Measurements from ENCODE around the gene EMILIN2.

The EMILIN2 gene

DNA sequence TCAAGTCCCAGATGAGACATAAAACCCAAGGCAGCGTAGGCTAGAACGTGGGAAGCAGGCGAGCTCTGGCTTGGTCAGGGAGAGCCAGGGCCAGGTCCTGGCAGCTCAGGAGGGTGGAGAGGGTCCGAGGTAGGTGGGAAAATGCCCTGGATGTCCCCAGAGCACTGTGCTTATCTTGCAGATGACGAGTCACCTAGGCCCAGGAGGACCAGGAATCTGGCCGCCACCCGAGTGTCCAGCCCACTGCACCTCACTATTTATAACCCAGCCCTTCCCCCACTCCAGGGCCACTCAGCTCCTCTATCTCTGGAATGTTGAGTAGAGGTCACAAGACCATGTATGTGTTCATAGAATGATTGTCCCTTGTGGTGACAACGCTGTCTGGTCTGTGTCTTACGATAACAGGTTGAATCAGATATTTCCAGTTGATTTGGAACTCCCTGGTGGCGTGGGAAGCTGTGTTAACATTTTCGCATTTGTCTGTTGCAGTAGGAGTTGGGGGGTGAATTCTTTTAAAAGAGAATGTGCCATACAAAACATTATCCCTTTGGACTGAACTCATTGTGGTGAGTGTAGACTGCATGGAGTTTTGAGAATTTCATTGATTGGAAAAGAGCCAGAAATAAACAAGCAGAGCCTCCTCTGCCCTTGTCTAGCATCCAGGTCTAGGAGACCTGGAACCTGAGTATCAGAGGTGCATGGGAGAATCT, 47.5 kb downstream of the EMILIN2 start:
- H4K8ac ChIP-seq (ENCODE audit: low read depth, low read length), result no peak overlapping the region
- H2BK120ac ChIP-seq (ENCODE audit: low read depth, low read length), result no peak overlapping the region
- no peak overlapping the region for H3K4me3 ChIP-seq (ENCODE audit: low read length)
- H3K18ac ChIP-seq (ENCODE audit: low read length), result no peak overlapping the region
- no peak overlapping the region for H2BK5ac ChIP-seq (ENCODE audit: low read length)
- no peak overlapping the region for H3K4ac ChIP-seq (ENCODE audit: low read depth, low read length)
- no CpG with 5 or more reads among the region's 11 CpGs for WGBS (ENCODE audit: extremely low coverage, insufficient coverage, low lambda C conversion rate)
- H3K4me1 ChIP-seq (ENCODE audit: control insufficient read depth, low read depth, low read length), result no peaks in the 10 kb centered on the region
- no peak overlapping the region for H3K23ac ChIP-seq (ENCODE audit: low read length)
- no peak overlapping the region for H3K27ac ChIP-seq (ENCODE audit: low read depth, low read length)
- no peak overlapping the region for H3K56ac ChIP-seq (ENCODE audit: low read length)
- no peaks in the 10 kb centered on the region for H3K79me2 ChIP-seq (ENCODE audit: control insufficient read depth, insufficient read depth, low read length)
- no peak overlapping the region for H3K4me2 ChIP-seq (ENCODE audit: low read length)
- no peak overlapping the region for H2AK5ac ChIP-seq (ENCODE audit: low read length)
- DNase-seq, result peak; percentile 30
- no peaks in the 10 kb centered on the region for H3K79me1 ChIP-seq (ENCODE audit: low read length)
- no peak overlapping the region for H2BK15ac ChIP-seq (replicated peaks; ENCODE audit: low read depth)
- H3K36me3 ChIP-seq (ENCODE audit: control insufficient read depth, insufficient read depth, low read length), result no peaks in the 10 kb centered on the region
- no peak overlapping the region for H3K9ac ChIP-seq (ENCODE audit: low read length)
- H4K5ac ChIP-seq (ENCODE audit: low read length), result no peak overlapping the region
- H3K27me3 ChIP-seq (ENCODE audit: insufficient read depth, low read length, poor library complexity), result no peaks in the 10 kb centered on the region

DNA sequence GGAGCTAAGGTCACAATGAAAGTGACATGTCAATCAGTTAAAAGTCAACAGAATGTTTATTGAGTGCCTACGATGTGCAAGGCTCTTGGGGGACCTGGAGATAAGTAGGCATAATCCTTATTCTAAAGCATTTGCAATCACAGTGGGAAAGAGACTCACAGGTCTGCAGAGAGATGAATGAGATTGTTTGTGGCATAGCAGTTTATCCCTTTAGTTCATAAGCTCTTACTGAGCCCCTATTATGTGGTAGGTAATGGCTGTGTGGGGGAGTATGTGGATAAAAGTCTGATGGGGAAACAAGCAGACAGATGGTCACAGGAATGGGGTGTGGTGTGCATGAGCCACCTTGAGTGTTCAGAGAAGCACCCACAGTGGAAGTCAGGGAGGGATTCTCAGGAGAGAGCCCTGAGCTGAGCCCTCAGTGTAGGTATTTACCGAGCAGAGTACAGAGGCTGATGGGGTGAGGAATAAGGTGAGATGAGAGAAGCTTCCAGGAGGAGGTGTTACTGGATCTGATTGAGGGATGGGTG, 48.1 kb downstream of the EMILIN2 start:
- H2BK5ac ChIP-seq (ENCODE audit: low read length), result no peak overlapping the region
- no peak overlapping the region for H3K27ac ChIP-seq (ENCODE audit: low read depth, low read length)
- WGBS (ENCODE audit: extremely low coverage, insufficient coverage, low lambda C conversion rate), result no CpG with 5 or more reads among the region's 2 CpGs
- no peak overlapping the region for H3K4me2 ChIP-seq (ENCODE audit: low read length)
- no peaks in the 10 kb centered on the region for H3K79me1 ChIP-seq (ENCODE audit: low read length)
- H4K5ac ChIP-seq (ENCODE audit: low read length), result no peak overlapping the region
- H3K79me2 ChIP-seq (ENCODE audit: control insufficient read depth, insufficient read depth, low read length), result no peaks in the 10 kb centered on the region
- DNase-seq, result peak; percentile 51
- no peaks in the 10 kb centered on the region for H3K36me3 ChIP-seq (ENCODE audit: control insufficient read depth, insufficient read depth, low read length)
- H3K4me1 ChIP-seq (ENCODE audit: control insufficient read depth, low read depth, low read length), result no peaks in the 10 kb centered on the region
- no peak overlapping the region for H4K8ac ChIP-seq (ENCODE audit: low read depth, low read length)
- no peak overlapping the region for H3K9ac ChIP-seq (ENCODE audit: low read length)
- no peak overlapping the region for H3K4me3 ChIP-seq (ENCODE audit: low read length)
- H3K56ac ChIP-seq (ENCODE audit: low read length), result no peak overlapping the region
- no peak overlapping the region for H2AK5ac ChIP-seq (ENCODE audit: low read length)
- H3K23ac ChIP-seq (ENCODE audit: low read length), result no peak overlapping the region
- no peak overlapping the region for H2BK120ac ChIP-seq (ENCODE audit: low read depth, low read length)
- H3K4ac ChIP-seq (ENCODE audit: low read depth, low read length), result no peak overlapping the region
- H3K18ac ChIP-seq (ENCODE audit: low read length), result no peak overlapping the region
- no peak overlapping the region for H2BK15ac ChIP-seq (replicated peaks; ENCODE audit: low read depth)
- H3K27me3 ChIP-seq (ENCODE audit: insufficient read depth, low read length, poor library complexity), result no peaks in the 10 kb centered on the region

DNA sequence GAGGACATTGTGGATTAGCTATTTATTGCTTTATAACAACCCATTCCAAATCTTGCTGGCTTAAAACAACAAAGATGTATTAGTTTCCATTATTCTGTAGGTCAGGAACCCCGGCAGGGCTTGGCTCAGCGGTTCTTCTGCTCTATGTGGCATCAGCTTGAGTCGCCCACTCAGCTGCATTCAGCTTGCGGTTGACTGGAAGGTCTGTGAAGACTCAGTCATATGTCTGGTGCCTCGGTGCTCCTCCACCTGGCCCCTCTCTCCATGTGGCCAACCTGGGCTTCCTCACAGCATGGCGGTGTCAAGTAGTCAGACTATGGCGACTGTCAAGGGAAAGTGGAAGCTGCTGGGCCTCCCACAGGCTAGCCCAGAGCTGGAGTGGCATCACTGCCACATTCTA, 48.6 kb downstream of the EMILIN2 start:
- no peaks in the 10 kb centered on the region for H3K79me1 ChIP-seq (ENCODE audit: low read length)
- WGBS (ENCODE audit: extremely low coverage, insufficient coverage, low lambda C conversion rate), result no CpG with 5 or more reads among the region's 7 CpGs
- H2BK15ac ChIP-seq (replicated peaks; ENCODE audit: low read depth), result no peak overlapping the region
- no peak overlapping the region for H3K4me3 ChIP-seq (ENCODE audit: low read length)
- no peak overlapping the region for H3K23ac ChIP-seq (ENCODE audit: low read length)
- no peak overlapping the region for H3K4me2 ChIP-seq (ENCODE audit: low read length)
- H4K8ac ChIP-seq (ENCODE audit: low read depth, low read length), result no peak overlapping the region
- no peak overlapping the region for H3K27ac ChIP-seq (ENCODE audit: low read depth, low read length)
- H3K4me1 ChIP-seq (ENCODE audit: control insufficient read depth, low read depth, low read length), result no peaks in the 10 kb centered on the region
- H3K36me3 ChIP-seq (ENCODE audit: control insufficient read depth, insufficient read depth, low read length), result no peaks in the 10 kb centered on the region
- DNase-seq, result no peak
- H2AK5ac ChIP-seq (ENCODE audit: low read length), result no peak overlapping the region
- H3K79me2 ChIP-seq (ENCODE audit: control insufficient read depth, insufficient read depth, low read length), result no peaks in the 10 kb centered on the region
- no peak overlapping the region for H3K56ac ChIP-seq (ENCODE audit: low read length)
- H2BK5ac ChIP-seq (ENCODE audit: low read length), result no peak overlapping the region
- no peak overlapping the region for H3K18ac ChIP-seq (ENCODE audit: low read length)
- no peak overlapping the region for H3K4ac ChIP-seq (ENCODE audit: low read depth, low read length)
- H2BK120ac ChIP-seq (ENCODE audit: low read depth, low read length), result no peak overlapping the region
- H3K9ac ChIP-seq (ENCODE audit: low read length), result no peak overlapping the region
- no peaks in the 10 kb centered on the region for H3K27me3 ChIP-seq (ENCODE audit: insufficient read depth, low read length, poor library complexity)
- H4K5ac ChIP-seq (ENCODE audit: low read length), result no peak overlapping the region

DNA sequence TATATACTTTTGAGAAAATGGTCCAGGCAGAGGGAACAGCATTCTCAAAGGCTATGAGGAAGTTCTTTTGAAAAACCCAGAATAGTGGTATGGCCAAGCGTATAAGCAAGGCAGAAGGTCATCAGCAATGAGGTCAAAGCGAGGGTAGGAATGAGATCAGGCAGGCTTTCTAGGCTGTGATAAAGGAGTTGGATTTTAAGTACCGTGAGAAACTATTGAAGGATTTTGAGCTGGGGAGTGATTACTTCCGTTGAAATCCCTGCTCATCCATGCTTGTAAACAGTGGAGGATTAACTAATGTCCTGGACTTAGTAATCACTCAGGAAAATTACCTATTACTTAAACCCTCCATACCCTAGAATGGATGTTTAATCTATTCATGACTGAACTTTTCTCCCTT, 50.2 kb downstream of the EMILIN2 start:
- no peak overlapping the region for H3K27ac ChIP-seq (ENCODE audit: low read depth, low read length)
- H3K4me3 ChIP-seq (ENCODE audit: low read length), result no peak overlapping the region
- no peaks in the 10 kb centered on the region for H3K79me2 ChIP-seq (ENCODE audit: control insufficient read depth, insufficient read depth, low read length)
- no peak overlapping the region for H4K5ac ChIP-seq (ENCODE audit: low read length)
- no peak overlapping the region for H3K18ac ChIP-seq (ENCODE audit: low read length)
- H3K9ac ChIP-seq (ENCODE audit: low read length), result no peak overlapping the region
- no peak overlapping the region for H2AK5ac ChIP-seq (ENCODE audit: low read length)
- no peak overlapping the region for H4K8ac ChIP-seq (ENCODE audit: low read depth, low read length)
- no peak overlapping the region for H3K4me2 ChIP-seq (ENCODE audit: low read length)
- no peaks in the 10 kb centered on the region for H3K79me1 ChIP-seq (ENCODE audit: low read length)
- no peak overlapping the region for H2BK120ac ChIP-seq (ENCODE audit: low read depth, low read length)
- no peak overlapping the region for H3K4ac ChIP-seq (ENCODE audit: low read depth, low read length)
- WGBS (ENCODE audit: extremely low coverage, insufficient coverage, low lambda C conversion rate), result no CpG with 5 or more reads among the region's 4 CpGs
- no peak for DNase-seq
- no peaks in the 10 kb centered on the region for H3K36me3 ChIP-seq (ENCODE audit: control insufficient read depth, insufficient read depth, low read length)
- H2BK15ac ChIP-seq (replicated peaks; ENCODE audit: low read depth), result no peak overlapping the region
- H3K23ac ChIP-seq (ENCODE audit: low read length), result no peak overlapping the region
- no peak overlapping the region for H3K56ac ChIP-seq (ENCODE audit: low read length)
- H2BK5ac ChIP-seq (ENCODE audit: low read length), result no peak overlapping the region
- no peaks in the 10 kb centered on the region for H3K4me1 ChIP-seq (ENCODE audit: control insufficient read depth, low read depth, low read length)
- no peaks in the 10 kb centered on the region for H3K27me3 ChIP-seq (ENCODE audit: insufficient read depth, low read length, poor library complexity)

DNA sequence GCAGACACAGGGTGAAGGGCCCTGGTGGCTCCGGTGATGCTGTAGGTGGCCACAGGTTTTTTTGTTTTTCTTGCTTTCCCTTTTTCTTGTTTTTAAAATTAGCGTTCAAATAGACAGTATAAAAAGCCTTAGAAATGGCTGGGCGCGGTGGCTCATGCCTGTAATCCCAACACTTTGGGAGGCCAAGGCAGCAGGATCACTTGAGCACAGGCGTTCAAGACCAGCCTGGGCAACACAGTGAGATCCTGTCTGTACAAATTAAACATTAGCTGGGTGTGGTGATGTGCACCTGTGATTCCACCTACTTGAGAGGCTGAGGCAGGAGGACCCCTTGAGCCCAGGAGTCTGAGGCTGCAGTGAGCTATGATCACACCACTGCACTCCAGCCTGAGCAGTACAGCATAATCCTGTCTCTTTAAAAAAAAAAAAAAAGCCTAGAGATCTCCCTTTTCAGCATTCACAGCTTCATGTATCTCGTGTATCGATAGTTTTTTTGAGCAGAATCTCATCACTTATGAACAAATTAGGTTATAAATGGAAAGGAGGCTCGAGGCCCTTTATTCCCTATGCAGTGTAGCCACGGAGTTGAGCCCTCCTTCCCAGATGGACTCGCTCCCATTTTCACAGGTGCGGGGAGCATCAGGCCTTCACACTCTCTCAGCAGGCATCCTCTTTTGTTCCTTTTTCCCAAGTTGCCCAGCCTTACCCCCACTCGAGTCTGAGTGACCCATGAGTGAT, 50.8 kb downstream of the EMILIN2 start:
- H3K18ac ChIP-seq (ENCODE audit: low read length), result no peak overlapping the region
- H3K79me2 ChIP-seq (ENCODE audit: control insufficient read depth, insufficient read depth, low read length), result no peaks in the 10 kb centered on the region
- no peak overlapping the region for H4K8ac ChIP-seq (ENCODE audit: low read depth, low read length)
- H3K4me1 ChIP-seq (ENCODE audit: control insufficient read depth, low read depth, low read length), result no peaks in the 10 kb centered on the region
- no peaks in the 10 kb centered on the region for H3K27me3 ChIP-seq (ENCODE audit: insufficient read depth, low read length, poor library complexity)
- no peaks in the 10 kb centered on the region for H3K79me1 ChIP-seq (ENCODE audit: low read length)
- H4K5ac ChIP-seq (ENCODE audit: low read length), result no peak overlapping the region
- DNase-seq, result no peak
- no peaks in the 10 kb centered on the region for H3K36me3 ChIP-seq (ENCODE audit: control insufficient read depth, insufficient read depth, low read length)
- no peak overlapping the region for H2BK5ac ChIP-seq (ENCODE audit: low read length)
- H3K9ac ChIP-seq (ENCODE audit: low read length), result no peak overlapping the region
- no peak overlapping the region for H3K27ac ChIP-seq (ENCODE audit: low read depth, low read length)
- no peak overlapping the region for H3K23ac ChIP-seq (ENCODE audit: low read length)
- H2BK15ac ChIP-seq (replicated peaks; ENCODE audit: low read depth), result no peak overlapping the region
- H3K4me3 ChIP-seq (ENCODE audit: low read length), result no peak overlapping the region
- no peak overlapping the region for H3K4ac ChIP-seq (ENCODE audit: low read depth, low read length)
- no peak overlapping the region for H3K4me2 ChIP-seq (ENCODE audit: low read length)
- no peak overlapping the region for H2AK5ac ChIP-seq (ENCODE audit: low read length)
- H3K56ac ChIP-seq (ENCODE audit: low read length), result no peak overlapping the region
- WGBS (ENCODE audit: extremely low coverage, insufficient coverage, low lambda C conversion rate), result no CpG with 5 or more reads among the region's 12 CpGs
- H2BK120ac ChIP-seq (ENCODE audit: low read depth, low read length), result no peak overlapping the region

Data from mesendoderm (in vitro differentiated cells).